Raji (cell line): ENCODE results near the gene SYNM.

Experiments
- POLR2A ChIP-seq: IDR thresholded peaks from 2 replicates; pipeline ENCODE4 v1.6.1; 2011; ENCODE audit warnings: low read depth, low read length, control low read depth; ENCODE audit not compliant: insufficient read depth

The SYNM gene

GRCh38 chr15:99098426-99098825, 6.5 kb upstream of the SYNM start:
- no peak for TF ChIP-seq POLR2A

- no peak for TF ChIP-seq POLR2A
These were observed 5.9 kb upstream of the SYNM start for GRCh38 chr15:99098991-99099390.

GRCh38 chr15:99099661-99100060, 5.2 kb upstream of the SYNM start:
- TF ChIP-seq POLR2A = no peak

- no peak for TF ChIP-seq POLR2A
These were observed 4.4 kb upstream of the SYNM start for GRCh38 chr15:99100245-99101173.

GRCh38 chr15:99101501-99101900, 3.4 kb upstream of the SYNM start:
- TF ChIP-seq POLR2A = no peak

GRCh38 chr15:99102332-99103235, 2.3 kb upstream of the SYNM start:
- no peak for TF ChIP-seq POLR2A

- no peak for TF ChIP-seq POLR2A
These were observed 1.6 kb upstream of the SYNM start for GRCh38 chr15:99103279-99103678.

- TF ChIP-seq POLR2A = no peak
These were observed 848 bp downstream of the SYNM start for GRCh38 chr15:99105514-99106341.

GRCh38 chr15:99106417-99107220, 1.7 kb downstream of the SYNM start:
- no peak for TF ChIP-seq POLR2A

GRCh38 chr15:99108993-99109392, 4.1 kb downstream of the SYNM start:
- no peak for TF ChIP-seq POLR2A

GRCh38 chr15:99109555-99110021, 4.7 kb downstream of the SYNM start:
- no peak for TF ChIP-seq POLR2A

- TF ChIP-seq POLR2A = no peak
These were observed 5.2 kb downstream of the SYNM start for GRCh38 chr15:99110093-99110492.

- no peak for TF ChIP-seq POLR2A
These were observed 5.9 kb downstream of the SYNM start for GRCh38 chr15:99110581-99111320.
